Neural progenitor cell (in vitro differentiated cells): Measurements from ENCODE around the gene CD2AP. TPM values are rescaled to one million over a fixed set of nuclear protein-coding genes. Genes with fewer than 3 reads are reported as not detected.

Experiments used
- DNase-seq: peaks from one replicate; pipeline ENCODE4 v3.0.0-alpha.2; 2016; ENCODE audit warnings: low spot score
- H2AFZ ChIP-seq: fragments of 200-600 bp; sonication (generic); replicated peaks from 2 replicates; pipeline ENCODE4 v1.6.1; 2016; ENCODE audit warnings: antibody characterized with exemption
- H3F3A ChIP-seq: fragments of 200-600 bp; sonication (generic); 2 replicates; pipeline ENCODE4 v1.6.1; 2016; ENCODE audit warnings: antibody characterized with exemption, low read depth
- H3K27ac ChIP-seq: fragments of 200-600 bp; sonication (generic); 2 replicates; pipeline ENCODE4 v1.5.1; 2016; ENCODE audit warnings: mild to moderate bottlenecking
- H3K27me3 ChIP-seq: fragments of 200-600 bp; sonication (generic); 2 replicates; pipeline ENCODE4 v1.6.1; 2016; ENCODE audit warnings: mild to moderate bottlenecking, moderate library complexity
- H3K36me3 ChIP-seq: fragments of 200-600 bp; sonication (generic); 2 replicates; pipeline ENCODE4 v1.5.1; 2016
- H3K4me1 ChIP-seq: fragments of 200-600 bp; sonication (generic); 2 replicates; pipeline ENCODE4 v1.6.1; 2016; ENCODE audit warnings: mixed run types
- H3K4me2 ChIP-seq: fragments of 200-600 bp; sonication (generic); 2 replicates; pipeline ENCODE4 v1.6.1; 2016
- H3K4me3 ChIP-seq: fragments of 200-600 bp; sonication (generic); 2 replicates; pipeline ENCODE4 v1.5.1; 2016
- H3K79me2 ChIP-seq: fragments of 200-600 bp; sonication (generic); 2 replicates; pipeline ENCODE4 v1.6.1; 2016; ENCODE audit warnings: low read depth
- H3K9ac ChIP-seq: fragments of 200-600 bp; sonication (generic); 2 replicates; pipeline ENCODE4 v1.6.1; 2016
- H3K9me3 ChIP-seq: fragments of 200-600 bp; sonication (generic); 2 replicates; pipeline ENCODE4 v1.5.1; 2016; ENCODE audit warnings: low read depth
- H4K20me1 ChIP-seq: fragments of 200-600 bp; sonication (generic); 2 replicates; pipeline ENCODE4 v1.6.1; 2016; ENCODE audit warnings: low read depth
- H3K27ac Mint-ChIP-seq: 3 replicates; pipeline ENCODE4 v1.8.0; 2021; ENCODE audit warnings: mixed read lengths
- H3K27me3 Mint-ChIP-seq: 2 replicates; pipeline ENCODE4 v1.8.0; 2022; ENCODE audit warnings: low read depth, mild to moderate bottlenecking, inconsistent platforms, moderate library complexity, mixed read lengths; ENCODE audit not compliant: insufficient read depth
- H3K36me3 Mint-ChIP-seq: 3 replicates; pipeline ENCODE4 v1.8.0; 2021; ENCODE audit warnings: mixed read lengths
- H3K4me1 Mint-ChIP-seq: 3 replicates; pipeline ENCODE4 v1.8.0; 2021; ENCODE audit warnings: mixed read lengths
- H3K4me3 Mint-ChIP-seq: 3 replicates; pipeline ENCODE4 v1.8.0; 2021; ENCODE audit warnings: mild to moderate bottlenecking, moderate library complexity, mixed read lengths
- H3K9me3 Mint-ChIP-seq: 3 replicates; pipeline ENCODE4 v1.8.0; 2020; ENCODE audit warnings: mixed read lengths
- CTCF ChIP-seq: fragments of 200-600 bp; sonication (generic); IDR thresholded peaks from 2 replicates; pipeline ENCODE4 v1.5.1; 2017; ENCODE audit warnings: antibody characterized with exemption, mild to moderate bottlenecking
- EZH2 ChIP-seq: fragments of 200-600 bp; sonication (generic); IDR thresholded peaks from 2 replicates; pipeline ENCODE4 v1.6.1; 2017; ENCODE audit warnings: antibody characterized with exemption, mild to moderate bottlenecking, moderate library complexity
- EZH2phosphoT487 ChIP-seq: fragments of 200-600 bp; sonication (generic); IDR thresholded peaks from 2 replicates; pipeline ENCODE4 v1.6.1; 2017; ENCODE audit warnings: antibody characterized with exemption
- total RNA-seq: library from RNA; depleted of rRNA; stranded (reverse); fragments of >200 nt; gene quantifications from 2 replicates; pipeline ENCODE4 v1.2.3, GENCODE V29; 2015; ENCODE audit warnings: low replicate concordance

The CD2AP gene
- total RNA-seq, 1 donor from 2014 or later, result 55.3 TPM

GRCh38 chr6:47651505-47651944, 173.9 kb downstream of the CD2AP start:
- H3K4me1 Mint-ChIP-seq, result peaks cover 3% of the 10 kb centered on the region
- no peaks in the 10 kb centered on the region for H3K27me3 ChIP-seq
- no peak for DNase-seq
- H3K4me3 Mint-ChIP-seq, result no peak overlapping the region
- H3K9me3 ChIP-seq, result no peaks in the 10 kb centered on the region
- no peak overlapping the region for H2AFZ ChIP-seq
- no peaks in the 10 kb centered on the region for H4K20me1 ChIP-seq
- H3K4me1 ChIP-seq, result peaks cover 4% of the 10 kb centered on the region
- no peak overlapping the region for H3K9ac ChIP-seq
- H3K27ac ChIP-seq, result no peak overlapping the region
- no peaks in the 10 kb centered on the region for H3K36me3 Mint-ChIP-seq
- H3K9me3 Mint-ChIP-seq, result no peaks in the 10 kb centered on the region
- no peaks in the 10 kb centered on the region for H3K27me3 Mint-ChIP-seq
- H3K4me2 ChIP-seq, result no peak overlapping the region
- H3F3A ChIP-seq, result no peaks in the 10 kb centered on the region
- no peak overlapping the region for H3K4me3 ChIP-seq
- no peaks in the 10 kb centered on the region for H3K79me2 ChIP-seq
- no peaks in the 10 kb centered on the region for H3K36me3 ChIP-seq
- H3K27ac Mint-ChIP-seq, result no peak overlapping the region
- TF ChIP-seq EZH2 (no peak), EZH2phosphoT487 (no peak), CTCF (no peak)

DNA sequence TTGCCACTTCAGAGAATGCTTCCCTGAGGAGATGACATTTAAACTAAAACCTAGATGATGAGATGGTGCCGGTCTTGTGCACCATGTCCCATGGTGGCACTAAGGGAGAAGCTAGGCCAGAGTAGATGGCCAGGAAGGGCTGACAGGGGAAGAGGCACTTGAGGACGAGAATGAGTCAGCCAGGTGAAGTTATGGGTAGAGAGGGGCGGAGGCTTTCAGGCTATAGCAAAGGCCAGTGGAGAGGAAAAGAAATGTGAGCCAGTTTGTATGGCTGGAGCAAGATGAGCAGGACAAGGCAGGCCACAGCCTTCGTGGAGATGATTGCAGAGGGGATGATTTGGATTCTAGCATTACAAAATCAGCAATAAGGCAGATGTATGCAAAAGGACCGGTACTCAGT, 176.1 kb downstream of the CD2AP start:
- H3K9me3 Mint-ChIP-seq, result no peaks in the 10 kb centered on the region

DNA sequence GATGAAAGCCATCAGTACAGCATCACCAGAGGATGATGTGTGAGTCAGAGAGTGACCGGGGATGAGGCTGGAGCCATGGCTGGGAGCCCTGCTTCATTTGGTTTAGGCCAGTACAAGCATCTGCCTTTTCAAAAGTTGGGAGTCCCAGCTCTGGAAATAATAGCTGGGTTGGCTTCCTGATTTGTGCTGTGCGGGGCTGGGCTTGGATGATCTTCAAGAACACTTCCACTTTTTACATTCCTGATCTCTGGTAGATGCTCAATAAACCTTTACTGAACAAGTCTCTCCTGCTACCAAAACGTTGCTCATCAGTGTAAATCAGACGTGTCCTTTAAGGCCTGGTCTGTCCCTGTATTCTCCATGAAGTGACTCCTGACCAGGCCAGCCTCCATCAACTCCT, 176.7 kb downstream of the CD2AP start:
- Mint-ChIP-seq H3K4me1 (peaks cover 4% of the 10 kb centered on the region), H3K27me3 (no peaks in the 10 kb centered on the region), H3K4me3 (no peak overlapping the region), H3K36me3 (no peaks in the 10 kb centered on the region), H3K9me3 (no peaks in the 10 kb centered on the region), H3K27ac (no peak overlapping the region)
- Histone ChIP-seq H3K27ac (no peak overlapping the region), H3K4me3 (no peak overlapping the region), H4K20me1 (no peaks in the 10 kb centered on the region), H2AFZ (no peak overlapping the region), H3K9ac (no peak overlapping the region), H3F3A (no peaks in the 10 kb centered on the region), H3K4me1 (peaks cover 16% of the 10 kb centered on the region), H3K4me2 (no peak overlapping the region), H3K9me3 (no peaks in the 10 kb centered on the region), H3K27me3 (no peaks in the 10 kb centered on the region), H3K36me3 (no peaks in the 10 kb centered on the region), H3K79me2 (no peaks in the 10 kb centered on the region)
- TF ChIP-seq EZH2phosphoT487 (no peak), CTCF (no peak), EZH2 (no peak)
- DNase-seq, result no peak

More for the DNA sequence above, 176.1 kb downstream of the CD2AP start:
- Histone ChIP-seq H3F3A (no peaks in the 10 kb centered on the region), H4K20me1 (no peaks in the 10 kb centered on the region), H3K27ac (no peak overlapping the region), H3K9ac (no peak overlapping the region), H3K4me2 (no peak overlapping the region), H3K79me2 (no peaks in the 10 kb centered on the region), H2AFZ (no peak overlapping the region), H3K9me3 (no peaks in the 10 kb centered on the region), H3K4me1 (peaks cover 16% of the 10 kb centered on the region), H3K4me3 (no peak overlapping the region), H3K27me3 (no peaks in the 10 kb centered on the region), H3K36me3 (no peaks in the 10 kb centered on the region)
- Mint-ChIP-seq H3K27ac (no peak overlapping the region), H3K4me1 (peaks cover 4% of the 10 kb centered on the region), H3K36me3 (no peaks in the 10 kb centered on the region), H3K4me3 (no peak overlapping the region), H3K27me3 (no peaks in the 10 kb centered on the region)
- no peak for TF ChIP-seq EZH2
- no peak for TF ChIP-seq EZH2phosphoT487
- no peak for TF ChIP-seq CTCF
- DNase-seq, result no peak
